ENCODE data around the gene HFM1.

DNA sequence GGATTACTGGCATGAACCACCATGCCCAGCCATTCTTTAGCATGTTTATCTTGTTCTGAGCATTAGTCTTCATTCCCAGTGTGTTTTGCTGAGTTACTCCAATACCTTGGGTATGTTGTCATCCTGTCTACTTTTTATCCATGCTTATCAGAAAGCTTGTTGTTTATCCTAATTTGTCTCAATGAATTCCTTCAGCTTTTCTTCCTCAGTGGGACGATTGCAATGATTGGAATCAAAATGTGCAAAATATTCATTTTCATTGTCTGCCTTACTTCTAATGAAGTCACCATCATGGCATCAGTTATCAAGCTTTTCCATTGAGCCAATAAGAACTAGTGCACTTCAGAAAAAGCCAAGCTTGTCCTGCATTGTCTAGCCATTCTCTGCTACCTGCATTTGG lies 170.5 kb downstream of the HFM1 start:
- TF ChIP-seq, protein P1, sequence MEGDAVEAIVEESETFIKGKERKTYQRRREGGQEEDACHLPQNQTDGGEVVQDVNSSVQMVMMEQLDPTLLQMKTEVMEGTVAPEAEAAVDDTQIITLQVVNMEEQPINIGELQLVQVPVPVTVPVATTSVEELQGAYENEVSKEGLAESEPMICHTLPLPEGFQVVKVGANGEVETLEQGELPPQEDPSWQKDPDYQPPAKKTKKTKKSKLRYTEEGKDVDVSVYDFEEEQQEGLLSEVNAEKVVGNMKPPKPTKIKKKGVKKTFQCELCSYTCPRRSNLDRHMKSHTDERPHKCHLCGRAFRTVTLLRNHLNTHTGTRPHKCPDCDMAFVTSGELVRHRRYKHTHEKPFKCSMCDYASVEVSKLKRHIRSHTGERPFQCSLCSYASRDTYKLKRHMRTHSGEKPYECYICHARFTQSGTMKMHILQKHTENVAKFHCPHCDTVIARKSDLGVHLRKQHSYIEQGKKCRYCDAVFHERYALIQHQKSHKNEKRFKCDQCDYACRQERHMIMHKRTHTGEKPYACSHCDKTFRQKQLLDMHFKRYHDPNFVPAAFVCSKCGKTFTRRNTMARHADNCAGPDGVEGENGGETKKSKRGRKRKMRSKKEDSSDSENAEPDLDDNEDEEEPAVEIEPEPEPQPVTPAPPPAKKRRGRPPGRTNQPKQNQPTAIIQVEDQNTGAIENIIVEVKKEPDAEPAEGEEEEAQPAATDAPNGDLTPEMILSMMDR (IDR thresholded peaks at IDR 0.05; ENCODE audit: low read depth, low read length, poor library complexity, severe bottlenecking) = no peak
- no peak for TF ChIP-seq EZH2phosphoT487 (IDR thresholded peaks at IDR 0.05; ENCODE audit: borderline replicate concordance, low read length)

Measured in DOHH2 (cell line).